Testis (tissue), 2 donors: ENCODE data around the gene DDX55.

Source experiments
- CTCF ChIP-seq, 3 experiments: fragments of 450-650 bp in 2 of 3; fragments of 200-600 bp in 1 of 3; sonication (generic) in 1 of 3; IDR thresholded peaks; one replicate each; pipeline ENCODE4 v1.5.1; 2016 to 2019; ENCODE audit warnings: antibody characterized with exemption in 3 of 3, mild to moderate bottlenecking in 2 of 3, moderate library complexity in 1 of 3
- POLR2A ChIP-seq: fragments of 450-650 bp; IDR thresholded peaks from one replicate; pipeline ENCODE4 v1.6.1; 2017; ENCODE audit warnings: antibody characterized with exemption, mild to moderate bottlenecking, moderate library complexity

- no peak for TF ChIP-seq POLR2A
- TF ChIP-seq CTCF (IDR thresholded peaks at IDR 0.05), result no peak
These were observed 44.0 kb downstream of the DDX55 start for GRCh38 chr12:123645878-123646277.
